Neuronal stem cell (in vitro differentiated cells): Measurements from ENCODE around the gene ZNF311.
A peak's percentile ranks its signal among the peaks of the same experiment; 100 is the strongest.

Source experiments
- DNase-seq: peaks from one replicate; pipeline ENCODE4 v3.0.0-alpha.2; 2013; ENCODE audit warnings: low spot score
- H2AFZ ChIP-seq: one replicate; pipeline ENCODE4 v1.6.1; 2013; ENCODE audit warnings: mild to moderate bottlenecking, low read length, inconsistent platforms
- H2AK5ac ChIP-seq: 2 replicates; pipeline ENCODE4 v1.6.1; 2013; ENCODE audit warnings: low read depth, mild to moderate bottlenecking, inconsistent platforms, low read length, moderate library complexity, mixed read lengths
- H2BK120ac ChIP-seq: 2 replicates; pipeline ENCODE4 v1.6.1; 2013; ENCODE audit warnings: low read depth, mild to moderate bottlenecking, inconsistent platforms, low read length, moderate library complexity, mixed read lengths
- H2BK12ac ChIP-seq: one replicate; pipeline ENCODE4 v1.6.1; 2013; ENCODE audit warnings: low read length, inconsistent platforms
- H2BK15ac ChIP-seq: 2 replicates; pipeline ENCODE4 v1.6.1; 2013; ENCODE audit warnings: mild to moderate bottlenecking, low read length, inconsistent platforms, mixed read lengths
- H2BK5ac ChIP-seq: one replicate; pipeline ENCODE4 v1.6.1; 2013; ENCODE audit warnings: inconsistent platforms, mild to moderate bottlenecking, low read length, moderate library complexity
- H3K14ac ChIP-seq: one replicate; pipeline ENCODE4 v1.6.1; 2013; ENCODE audit warnings: low read length, inconsistent platforms
- H3K18ac ChIP-seq: 2 replicates; pipeline ENCODE4 v1.6.1; 2013; ENCODE audit warnings: low read length, inconsistent platforms
- H3K23ac ChIP-seq: 2 replicates; pipeline ENCODE4 v1.6.1; 2013; ENCODE audit warnings: low read depth, mild to moderate bottlenecking, mixed read lengths, low read length, inconsistent platforms; ENCODE audit not compliant: poor library complexity
- H3K27ac ChIP-seq: replicated peaks from 3 replicates; pipeline ENCODE4 v1.5.1; 2013; ENCODE audit warnings: low read length, inconsistent platforms
- H3K27me3 ChIP-seq, 3 experiments: 2 replicates each; pipeline ENCODE4 v1.6.1; 2013; ENCODE audit warnings: low read length in 3 of 3, mild to moderate bottlenecking in 2 of 3, inconsistent platforms in 1 of 3, low read depth in 1 of 3, mixed read lengths in 1 of 3, moderate library complexity in 1 of 3; ENCODE audit not compliant: control insufficient read depth in 3 of 3, insufficient read depth in 3 of 3
- H3K36me3 ChIP-seq, 2 donors: replicated peaks in 1 of 2; 2 replicates each; pipeline ENCODE4 v1.6.1; 2013; ENCODE audit warnings: low read length in 2 of 2; ENCODE audit not compliant: control insufficient read depth in 2 of 2, insufficient read depth in 2 of 2
- H3K4ac ChIP-seq: 2 replicates; pipeline ENCODE4 v1.6.1; 2013; ENCODE audit warnings: inconsistent platforms, mild to moderate bottlenecking, low read length, moderate library complexity
- H3K4me1 ChIP-seq, 2 donors: 1 replicate in 1 of 2; 2 replicates in 1 of 2; pipeline ENCODE4 v1.6.1; 2013; ENCODE audit warnings: low read length in 2 of 2, low read depth in 1 of 2; ENCODE audit not compliant: control insufficient read depth in 2 of 2, insufficient read depth in 1 of 2
- H3K4me2 ChIP-seq: one replicate; pipeline ENCODE4 v1.6.1; 2013; ENCODE audit warnings: mild to moderate bottlenecking, low read length, inconsistent platforms; ENCODE audit not compliant: insufficient read depth, poor library complexity, severe bottlenecking
- H3K4me3 ChIP-seq, 2 donors: 2 replicates each; pipeline ENCODE4 v1.5.1; 2013; ENCODE audit warnings: low read length in 2 of 2, mild to moderate bottlenecking in 2 of 2, inconsistent platforms in 1 of 2, moderate library complexity in 1 of 2
- H3K79me1 ChIP-seq: one replicate; pipeline ENCODE4 v1.6.1; 2013; ENCODE audit warnings: low read depth, mild to moderate bottlenecking, inconsistent platforms, low read length, moderate library complexity
- H3K9ac ChIP-seq: one replicate; pipeline ENCODE4 v1.6.1; 2013; ENCODE audit warnings: mild to moderate bottlenecking, low read depth, low read length, inconsistent platforms; ENCODE audit not compliant: poor library complexity
- H3K9me3 ChIP-seq, 2 donors: replicated peaks in 1 of 2; 2 replicates each; pipeline versions ENCODE3 to v1.6.1; 2013; ENCODE audit warnings: low read length in 2 of 2, mild to moderate bottlenecking in 2 of 2, inconsistent platforms in 1 of 2, low read depth in 1 of 2, mixed read lengths in 1 of 2, moderate library complexity in 1 of 2; ENCODE audit not compliant: control insufficient read depth in 2 of 2, insufficient read depth in 1 of 2
- H4K8ac ChIP-seq: one replicate; pipeline ENCODE4 v1.6.1; 2013; ENCODE audit warnings: low read depth, mild to moderate bottlenecking, inconsistent platforms, low read length, moderate library complexity
- H4K91ac ChIP-seq: one replicate; pipeline ENCODE4 v1.6.1; 2013; ENCODE audit warnings: low read length, low read depth, mild to moderate bottlenecking, inconsistent platforms; ENCODE audit not compliant: poor library complexity
- WGBS, 2 donors: extraction: QIAGEN DNeasy Blood & Tissue Kit; methylation state at CpG; one replicate each; pipeline ENCODE4 v1.1.7; 2013; ENCODE audit warnings: missing lambda C conversion rate in 2 of 2, mixed read lengths in 1 of 2; ENCODE audit not compliant: insufficient read length in 2 of 2, insufficient replicate concordance in 1 of 2; ENCODE audit errors: extremely low coverage in 2 of 2; 5-methylcytosine and 5-hydroxymethylcytosine counted together

The ZNF311 gene

GRCh38 chr6:29017428-29017802, 12.3 kb upstream of the ZNF311 start:
- H3K4ac ChIP-seq = no peak overlapping the region
- H3K27ac ChIP-seq = no peak overlapping the region
- H3K4me3 ChIP-seq = no peak overlapping the region
- H3K9me3 ChIP-seq = peaks cover 0 to 2% of the 10 kb centered on the region in 2 donors
- H2AK5ac ChIP-seq = no peak overlapping the region
- no CpG with 5 or more reads among the region's 3 CpGs for WGBS, 2 donors
- no peak overlapping the region for H2BK12ac ChIP-seq
- H3K18ac ChIP-seq = no peak overlapping the region
- H2AFZ ChIP-seq = no peak overlapping the region
- no peak overlapping the region for H4K8ac ChIP-seq
- H2BK5ac ChIP-seq = no peak overlapping the region
- H3K36me3 ChIP-seq = no peaks in the 10 kb centered on the region
- H4K91ac ChIP-seq = no peak overlapping the region
- H3K14ac ChIP-seq = no peak overlapping the region
- H3K4me2 ChIP-seq = no peak overlapping the region
- no peak for DNase-seq
- peaks cover 0 to 11% (median 0%) of the 10 kb centered on the region in 3 experiments for H3K27me3 ChIP-seq
- no peak overlapping the region for H3K9ac ChIP-seq
- no peak overlapping the region for H2BK120ac ChIP-seq
- no peak overlapping the region for H3K23ac ChIP-seq
- peaks cover 0 to 3% of the 10 kb centered on the region in 2 donors for H3K4me1 ChIP-seq
- no peak overlapping the region for H2BK15ac ChIP-seq
- no peaks in the 10 kb centered on the region for H3K79me1 ChIP-seq

GRCh38 chr6:29016559-29017427, 11.7 kb upstream of the ZNF311 start:
- Histone ChIP-seq H2AFZ (peak overlapping the region; percentile 91), H4K8ac (no peak overlapping the region), H2BK120ac (no peak overlapping the region), H3K9me3 (peaks cover 0 to 2% of the 10 kb centered on the region in 2 donors), H2BK12ac (no peak overlapping the region), H2AK5ac (no peak overlapping the region), H2BK5ac (no peak overlapping the region), H3K23ac (no peak overlapping the region), H3K79me1 (no peaks in the 10 kb centered on the region), H3K18ac (peak overlapping the region; percentile 60), H3K9ac (no peak overlapping the region), H3K14ac (no peak overlapping the region), H3K4me1 (peaks cover 0 to 3% of the 10 kb centered on the region in 2 donors), H2BK15ac (no peak overlapping the region), H3K4me2 (peak overlapping the region; percentile 69), H3K4ac (no peak overlapping the region), H3K36me3 (no peaks in the 10 kb centered on the region), H4K91ac (no peak overlapping the region), H3K27me3 (peaks cover 0 to 12% (median 0%) of the 10 kb centered on the region in 3 experiments), H3K4me3 (peak overlapping the region; percentile 55 to 87), H3K27ac (peak overlapping the region; percentile 12)
- peak; percentile 89 for DNase-seq
- WGBS, 2 donors = no CpG with 5 or more reads among the region's 41 CpGs

GRCh38 chr6:29014729-29015608, 9.9 kb upstream of the ZNF311 start:
- Histone ChIP-seq H3K9ac (no peak overlapping the region), H2AFZ (no peak overlapping the region), H4K91ac (no peak overlapping the region), H3K23ac (no peak overlapping the region), H2BK5ac (no peak overlapping the region), H2BK120ac (no peak overlapping the region), H4K8ac (no peak overlapping the region), H3K4me3 (no peak overlapping the region), H2BK12ac (no peak overlapping the region), H3K79me1 (no peaks in the 10 kb centered on the region), H3K9me3 (peaks cover 0 to 2% of the 10 kb centered on the region in 2 donors), H3K4ac (no peak overlapping the region), H3K27me3 (peaks cover 0 to 12% (median 0%) of the 10 kb centered on the region in 3 experiments), H3K4me1 (peaks cover 2 to 3% of the 10 kb centered on the region in 2 donors), H3K4me2 (no peak overlapping the region), H3K36me3 (no peaks in the 10 kb centered on the region), H2AK5ac (peak overlapping the region; percentile 81), H3K14ac (no peak overlapping the region), H2BK15ac (no peak overlapping the region), H3K18ac (no peak overlapping the region), H3K27ac (no peak overlapping the region)
- no CpG with 5 or more reads among the region's 79 CpGs for WGBS, 2 donors
- no peak for DNase-seq
